Karpas-422 (cell line): ENCODE measurements around the gene CELSR1. TPM values are rescaled to one million over a fixed set of nuclear protein-coding genes. Genes with fewer than 3 reads are reported as not detected.

Experiments
- DNase-seq: peaks from one replicate; pipeline ENCODE4 v3.0.0-alpha.2; 2015
- H2AFZ ChIP-seq: fragments of 200-600 bp; sonication (generic); 2 replicates; pipeline ENCODE4 v1.6.1; 2014; ENCODE audit warnings: antibody characterized with exemption, low read length, mixed read lengths
- H3K27ac ChIP-seq: fragments of 200-600 bp; sonication (generic); 2 replicates; pipeline ENCODE4 v1.5.1; 2014; ENCODE audit warnings: mild to moderate bottlenecking, low read length, moderate library complexity
- H3K27me3 ChIP-seq: fragments of 200-600 bp; sonication (generic); 2 replicates; pipeline ENCODE4 v1.6.1; 2014; ENCODE audit warnings: low read length, mixed read lengths
- H3K36me3 ChIP-seq: fragments of 200-600 bp; sonication (generic); 2 replicates; pipeline ENCODE4 v1.6.1; 2014; ENCODE audit warnings: low read length, mixed read lengths; ENCODE audit not compliant: insufficient read depth
- H3K4me1 ChIP-seq: fragments of 200-600 bp; sonication (generic); 2 replicates; pipeline ENCODE4 v1.6.1; 2014; ENCODE audit warnings: mild to moderate bottlenecking, low read length, mixed read lengths
- H3K4me2 ChIP-seq: fragments of 200-600 bp; sonication (generic); 2 replicates; pipeline ENCODE4 v1.6.1; 2014; ENCODE audit warnings: low read length, low read depth, mild to moderate bottlenecking; ENCODE audit not compliant: poor library complexity, severe bottlenecking
- H3K4me3 ChIP-seq: fragments of 200-600 bp; sonication (generic); 2 replicates; pipeline ENCODE4 v1.5.1; 2014; ENCODE audit warnings: mild to moderate bottlenecking, antibody characterized with exemption, low read length, mixed read lengths
- H3K79me2 ChIP-seq: fragments of 200-600 bp; sonication (generic); 2 replicates; pipeline ENCODE4 v1.6.1; 2014; ENCODE audit warnings: mild to moderate bottlenecking, low read length, mixed read lengths
- H3K9ac ChIP-seq: fragments of 200-600 bp; sonication (generic); 2 replicates; pipeline ENCODE4 v1.6.0; 2014; ENCODE audit warnings: low read length
- H3K9me2 ChIP-seq: fragments of 200-600 bp; sonication (generic), shearing (Covaris generic); replicated peaks from 2 replicates; pipeline ENCODE4 v1.6.0; 2014; ENCODE audit warnings: mild to moderate bottlenecking, low read length, moderate library complexity; ENCODE audit not compliant: insufficient read depth
- H3K9me3 ChIP-seq: fragments of 300-700, 200-600 bp; sonication (generic); 2 replicates; pipeline ENCODE4 v1.6.1; 2014; ENCODE audit warnings: low read length, mixed read lengths
- H4K20me1 ChIP-seq: fragments of 200-600 bp; sonication (generic); 2 replicates; pipeline ENCODE4 v1.6.1; 2014; ENCODE audit warnings: mild to moderate bottlenecking, antibody characterized with exemption, low read length, low read depth; ENCODE audit not compliant: insufficient read depth
- total RNA-seq: library from RNA; depleted of rRNA; stranded (reverse); fragments of >200 nt; shearing (Covaris generic); gene quantifications from 2 replicates; pipeline ENCODE4 v1.2.3, GENCODE V29; 2014; ENCODE audit warnings: low replicate concordance

Gene CELSR1
- total RNA-seq, 1 experiment from 2014 or later, result 0.11 TPM

DNA sequence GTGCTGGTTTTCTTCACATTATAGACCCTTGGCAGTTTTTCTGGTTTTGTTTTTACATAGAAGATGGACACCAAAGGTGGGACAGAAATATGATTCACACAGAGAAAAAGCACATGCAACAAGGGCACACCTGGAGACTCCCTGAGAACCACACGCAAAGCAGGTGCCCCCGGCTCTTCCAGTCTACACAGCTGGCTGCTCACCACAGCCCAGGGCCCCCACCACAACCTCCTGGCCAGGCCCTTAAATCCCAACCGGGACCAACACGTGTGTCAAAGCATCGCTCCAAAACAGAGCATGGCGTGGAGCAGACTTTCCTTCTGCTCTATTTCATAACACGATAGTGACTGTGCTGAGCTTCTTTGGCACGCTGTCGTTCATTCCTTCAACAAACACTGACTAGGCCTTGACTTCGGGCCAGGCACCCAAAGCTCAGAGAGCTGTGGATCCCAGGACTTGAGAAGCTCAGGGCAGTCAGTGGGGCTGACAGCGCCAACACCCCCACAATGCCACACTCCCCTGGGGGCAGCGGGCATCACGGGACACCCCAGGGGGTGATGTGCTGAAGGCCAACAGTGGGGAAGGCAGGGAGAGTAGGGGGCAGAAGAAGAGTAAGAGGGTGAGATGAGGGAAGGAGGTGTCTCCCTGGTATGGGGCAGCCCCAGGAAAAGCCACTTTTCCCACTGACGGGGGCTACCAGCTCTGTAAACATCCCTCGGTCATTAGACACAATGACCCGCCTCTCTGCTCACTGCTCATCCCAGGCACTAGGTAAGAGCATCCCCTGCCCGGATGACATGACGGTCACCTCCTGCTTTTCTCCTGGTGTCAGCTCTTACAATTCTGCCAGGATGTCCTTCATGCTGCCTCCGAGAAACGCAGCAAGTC lies 26.0 kb downstream of the CELSR1 start:
- H4K20me1 ChIP-seq, result no peaks in the 10 kb centered on the region
- H2AFZ ChIP-seq, result no peak overlapping the region
- no peaks in the 10 kb centered on the region for H3K4me1 ChIP-seq
- no peak for DNase-seq
- H3K36me3 ChIP-seq, result no peaks in the 10 kb centered on the region
- H3K79me2 ChIP-seq, result no peaks in the 10 kb centered on the region
- H3K9me2 ChIP-seq, result no peaks in the 10 kb centered on the region
- no peak overlapping the region for H3K4me2 ChIP-seq
- no peaks in the 10 kb centered on the region for H3K9me3 ChIP-seq
- no peak overlapping the region for H3K27ac ChIP-seq
- no peaks in the 10 kb centered on the region for H3K27me3 ChIP-seq
- no peak overlapping the region for H3K9ac ChIP-seq
- H3K4me3 ChIP-seq, result no peak overlapping the region

DNA sequence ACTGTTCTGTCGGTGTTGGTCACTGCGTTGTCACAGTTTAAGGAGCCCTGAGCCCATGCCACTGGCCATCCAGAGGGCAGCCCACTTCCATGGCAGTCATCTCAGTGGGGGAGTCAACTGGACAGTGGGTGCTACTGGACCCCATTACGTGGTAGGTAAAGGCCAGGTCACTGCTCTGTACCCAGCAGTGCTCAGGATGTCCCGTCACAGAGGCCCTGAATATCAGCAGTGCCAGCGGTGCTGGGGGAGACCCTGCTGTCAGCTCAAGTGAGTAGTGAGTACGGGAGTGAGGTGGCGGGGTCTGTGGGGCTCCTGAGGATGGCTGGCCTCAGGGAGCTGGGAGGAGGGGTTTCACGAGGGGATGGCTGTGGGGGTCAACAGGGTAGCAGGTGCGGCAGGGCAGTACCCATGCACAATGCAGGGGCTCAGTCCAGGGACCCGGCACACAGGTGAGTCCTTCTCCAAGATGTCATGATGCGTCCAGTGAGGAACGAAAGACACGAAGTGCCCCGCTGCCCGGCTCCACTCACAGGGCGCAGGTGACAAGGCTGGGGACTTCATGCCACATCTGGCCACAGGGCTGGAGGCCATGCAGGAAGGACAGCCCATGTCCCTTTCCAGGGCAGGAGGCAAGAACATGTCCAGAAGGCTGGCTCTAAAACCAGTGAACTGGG lies 27.9 kb downstream of the CELSR1 start:
- Histone ChIP-seq H3K27me3 (no peaks in the 10 kb centered on the region), H3K4me1 (no peaks in the 10 kb centered on the region; the same call in 1 of the 2 replicates), H3K79me2 (no peaks in the 10 kb centered on the region), H3K27ac (no peak overlapping the region), H3K9me3 (no peaks in the 10 kb centered on the region), H3K4me2 (no peak overlapping the region), H4K20me1 (no peaks in the 10 kb centered on the region), H3K9me2 (no peaks in the 10 kb centered on the region), H2AFZ (no peak overlapping the region), H3K4me3 (no peak overlapping the region), H3K9ac (no peak overlapping the region), H3K36me3 (no peaks in the 10 kb centered on the region)
- DNase-seq, result no peak

DNA sequence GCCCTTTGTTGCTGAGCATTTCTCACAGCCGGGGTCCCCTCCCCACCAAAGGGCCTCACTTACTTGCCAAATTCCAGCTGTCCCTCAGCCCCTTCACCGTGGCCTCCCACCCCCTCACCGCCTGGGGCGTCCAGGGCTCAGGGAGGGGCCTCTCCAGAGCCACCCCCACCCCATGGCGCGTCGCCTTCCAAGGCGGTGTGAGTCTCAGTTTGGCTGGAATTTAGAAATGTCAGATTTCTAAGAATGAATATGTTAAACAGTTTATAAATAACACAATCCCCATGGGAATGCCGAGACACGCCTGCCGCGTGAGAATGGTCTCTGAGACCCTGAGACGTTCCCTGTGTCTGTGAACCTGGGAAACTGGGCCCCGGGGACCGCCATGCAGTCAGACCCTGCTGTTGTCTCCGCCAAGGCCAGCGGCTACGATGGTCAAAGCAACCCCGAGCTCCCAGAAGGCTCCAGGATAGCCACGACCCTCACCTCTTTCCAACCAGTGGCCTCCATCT lies 28.9 kb downstream of the CELSR1 start:
- no peak overlapping the region for H3K4me3 ChIP-seq
- H3K9me2 ChIP-seq, result no peaks in the 10 kb centered on the region
- no peak overlapping the region for H2AFZ ChIP-seq
- no peak overlapping the region for H3K27ac ChIP-seq
- no peaks in the 10 kb centered on the region for H3K79me2 ChIP-seq
- no peaks in the 10 kb centered on the region; the same call in 1 of the 2 replicates for H3K4me1 ChIP-seq
- no peak for DNase-seq
- no peak overlapping the region for H3K9ac ChIP-seq
- no peaks in the 10 kb centered on the region for H3K27me3 ChIP-seq
- H3K9me3 ChIP-seq, result no peaks in the 10 kb centered on the region
- no peaks in the 10 kb centered on the region for H4K20me1 ChIP-seq
- no peaks in the 10 kb centered on the region for H3K36me3 ChIP-seq
- H3K4me2 ChIP-seq, result no peak overlapping the region

DNA sequence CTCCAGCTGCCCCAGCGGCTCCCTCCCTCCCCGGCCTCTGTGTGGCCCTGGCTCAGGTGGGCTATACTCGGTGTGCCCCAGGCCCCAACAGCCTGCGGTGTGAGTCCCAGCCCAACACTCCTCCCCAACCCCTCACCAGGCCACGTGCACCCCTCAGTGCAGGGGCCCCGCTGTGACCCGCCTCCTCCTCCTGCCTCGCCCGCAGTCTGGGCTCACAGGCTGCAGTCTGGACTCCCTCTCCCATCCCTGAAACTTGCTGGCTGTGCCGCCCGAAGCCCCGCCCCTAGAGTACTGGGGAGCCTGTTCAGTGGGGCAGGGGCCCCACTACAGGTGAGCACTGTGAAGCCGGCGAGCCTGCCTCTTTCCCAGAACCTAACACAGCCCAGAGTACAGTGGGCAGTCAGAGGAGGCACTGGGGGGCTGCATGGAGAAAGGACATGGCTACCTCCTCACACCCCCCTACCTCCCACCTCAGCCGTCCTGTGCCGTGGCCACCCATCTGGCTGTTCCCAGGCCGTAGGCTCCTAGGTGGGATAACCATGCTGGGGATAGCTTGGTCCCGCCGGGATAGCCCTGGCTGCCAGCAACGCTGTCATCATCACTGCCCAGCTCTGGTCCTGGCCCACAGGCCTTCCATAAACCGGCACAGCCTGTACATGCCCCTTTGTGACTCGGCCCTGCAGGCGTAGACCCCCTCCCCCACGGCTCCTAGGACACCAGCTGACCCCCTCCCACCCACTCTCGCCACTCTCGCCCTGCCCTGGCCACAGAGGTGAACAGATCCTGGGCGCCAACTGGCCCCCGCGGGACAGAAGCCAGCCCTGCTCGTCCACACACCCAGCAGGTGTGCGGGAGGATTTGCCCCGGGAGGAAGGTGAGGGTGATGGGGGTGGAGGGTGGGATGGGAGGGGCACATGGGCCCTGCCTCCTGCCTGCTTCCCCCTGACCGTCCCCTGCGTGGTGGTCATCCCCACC lies 29.7 kb downstream of the CELSR1 start:
- Histone ChIP-seq H3K4me1 (no peaks in the 10 kb centered on the region; the same call in 1 of the 2 replicates), H3K36me3 (no peaks in the 10 kb centered on the region), H3K9ac (no peak overlapping the region), H3K27me3 (no peaks in the 10 kb centered on the region), H3K79me2 (no peaks in the 10 kb centered on the region), H3K27ac (no peak overlapping the region), H3K4me3 (no peak overlapping the region), H3K4me2 (no peak overlapping the region), H3K9me3 (no peaks in the 10 kb centered on the region), H4K20me1 (no peaks in the 10 kb centered on the region), H3K9me2 (no peaks in the 10 kb centered on the region), H2AFZ (no peak overlapping the region)
- DNase-seq, result no peak

DNA sequence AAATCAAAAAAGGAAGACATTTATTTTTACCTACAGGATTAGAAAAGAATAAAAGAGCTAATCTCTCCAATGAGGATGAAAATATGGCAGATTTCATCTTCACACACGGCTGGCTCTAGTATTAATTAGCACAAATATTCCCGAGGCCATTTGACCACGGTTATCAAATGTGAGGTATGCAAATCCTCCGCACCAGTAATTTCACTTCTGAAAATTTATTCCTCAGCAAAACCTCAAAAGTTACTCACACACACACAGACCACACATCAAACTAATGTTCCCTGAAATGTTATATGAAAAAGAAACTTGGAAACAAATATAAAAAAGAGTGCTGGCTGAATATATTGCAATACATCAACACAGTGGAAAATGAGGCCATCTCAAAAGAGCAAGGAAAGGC lies 32.8 kb downstream of the CELSR1 start:
- Histone ChIP-seq H3K9me2 (no peaks in the 10 kb centered on the region), H4K20me1 (no peaks in the 10 kb centered on the region), H3K9me3 (no peaks in the 10 kb centered on the region), H2AFZ (no peak overlapping the region), H3K27me3 (no peaks in the 10 kb centered on the region), H3K79me2 (no peaks in the 10 kb centered on the region), H3K4me2 (no peak overlapping the region), H3K9ac (no peak overlapping the region), H3K36me3 (no peaks in the 10 kb centered on the region), H3K27ac (no peak overlapping the region), H3K4me3 (no peak overlapping the region), H3K4me1 (no peaks in the 10 kb centered on the region; the same call in 1 of the 2 replicates)
- DNase-seq, result no peak

DNA sequence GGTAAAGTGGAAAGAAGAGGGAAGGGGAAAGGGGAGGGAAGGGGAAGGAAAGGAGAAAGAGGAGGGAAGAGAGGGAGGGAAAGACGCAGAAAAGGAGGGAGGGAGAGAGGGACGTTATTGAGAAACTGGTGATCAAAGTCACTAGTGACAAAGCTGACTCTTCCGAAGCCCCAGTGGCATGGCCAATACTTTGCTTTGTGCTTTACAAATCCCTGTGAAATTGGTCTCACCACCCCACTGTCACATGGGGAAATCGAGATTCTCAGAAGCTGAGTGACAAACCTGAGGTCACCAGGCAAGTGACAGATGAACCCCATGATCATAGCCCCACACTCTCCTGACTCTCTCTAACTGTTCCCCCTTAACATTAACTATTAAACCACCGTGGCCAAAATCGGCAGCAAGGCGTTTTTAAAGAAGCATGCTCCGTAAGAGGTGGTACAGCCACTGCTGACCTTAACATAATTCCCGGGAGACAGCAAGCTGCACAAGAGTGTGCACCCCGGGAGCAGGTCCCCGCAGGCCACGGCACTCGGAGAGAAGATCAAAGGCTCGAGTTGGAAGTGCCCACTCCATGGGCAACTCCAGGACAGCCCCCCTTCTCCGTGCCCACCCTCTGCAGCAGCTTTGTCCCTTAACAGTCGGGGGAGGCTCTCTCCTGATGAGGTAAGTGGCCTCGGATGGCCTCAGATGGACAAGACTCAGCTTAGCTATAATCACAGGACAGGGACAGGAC lies 34.8 kb downstream of the CELSR1 start:
- H3K79me2 ChIP-seq, result no peaks in the 10 kb centered on the region
- H3K9ac ChIP-seq, result no peak overlapping the region
- H3K4me2 ChIP-seq, result no peak overlapping the region
- H3K36me3 ChIP-seq, result no peaks in the 10 kb centered on the region
- H3K27ac ChIP-seq, result no peak overlapping the region
- no peaks in the 10 kb centered on the region for H4K20me1 ChIP-seq
- H3K4me3 ChIP-seq, result no peak overlapping the region
- H3K9me3 ChIP-seq, result no peaks in the 10 kb centered on the region
- H3K9me2 ChIP-seq, result no peaks in the 10 kb centered on the region
- H2AFZ ChIP-seq, result no peak overlapping the region
- DNase-seq, result no peak
- H3K27me3 ChIP-seq, result no peaks in the 10 kb centered on the region
- no peaks in the 10 kb centered on the region; the same call in 1 of the 2 replicates for H3K4me1 ChIP-seq

DNA sequence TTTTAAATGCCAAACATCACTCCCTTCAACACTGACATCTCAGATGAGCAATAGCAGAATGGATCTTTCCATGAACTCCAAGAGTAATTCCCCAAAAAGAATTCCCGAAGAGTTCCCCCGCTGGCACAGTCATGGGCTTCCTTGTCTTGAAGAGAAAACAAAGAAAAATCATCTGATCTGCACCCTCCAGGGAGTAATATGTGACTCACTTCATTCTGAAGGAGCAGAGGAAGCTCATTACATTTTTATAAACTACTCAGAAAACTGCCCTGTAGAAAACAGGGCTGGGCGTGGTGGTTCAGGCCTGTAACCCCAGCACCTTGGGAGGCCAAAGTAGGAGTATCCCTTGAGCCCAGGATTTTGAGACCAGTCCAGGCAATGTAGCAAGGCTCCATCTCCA lies 35.7 kb downstream of the CELSR1 start:
- no peaks in the 10 kb centered on the region for H3K79me2 ChIP-seq
- no peak for DNase-seq
- no peak overlapping the region for H3K4me3 ChIP-seq
- H3K9me3 ChIP-seq, result no peaks in the 10 kb centered on the region
- H3K4me2 ChIP-seq, result no peak overlapping the region
- no peaks in the 10 kb centered on the region for H4K20me1 ChIP-seq
- H3K36me3 ChIP-seq, result no peaks in the 10 kb centered on the region
- H3K27ac ChIP-seq, result no peak overlapping the region
- H3K9me2 ChIP-seq, result no peaks in the 10 kb centered on the region
- H3K9ac ChIP-seq, result no peak overlapping the region
- H3K4me1 ChIP-seq, result no peaks in the 10 kb centered on the region; the same call in 1 of the 2 replicates
- no peaks in the 10 kb centered on the region for H3K27me3 ChIP-seq
- no peak overlapping the region for H2AFZ ChIP-seq
